ENCODE measurements around the gene ARL6IP4.

Gene ARL6IP4

GRCh38 chr12:122992386-122992785, 11.9 kb downstream of the ARL6IP4 start:
- TF ChIP-seq, protein P1, sequence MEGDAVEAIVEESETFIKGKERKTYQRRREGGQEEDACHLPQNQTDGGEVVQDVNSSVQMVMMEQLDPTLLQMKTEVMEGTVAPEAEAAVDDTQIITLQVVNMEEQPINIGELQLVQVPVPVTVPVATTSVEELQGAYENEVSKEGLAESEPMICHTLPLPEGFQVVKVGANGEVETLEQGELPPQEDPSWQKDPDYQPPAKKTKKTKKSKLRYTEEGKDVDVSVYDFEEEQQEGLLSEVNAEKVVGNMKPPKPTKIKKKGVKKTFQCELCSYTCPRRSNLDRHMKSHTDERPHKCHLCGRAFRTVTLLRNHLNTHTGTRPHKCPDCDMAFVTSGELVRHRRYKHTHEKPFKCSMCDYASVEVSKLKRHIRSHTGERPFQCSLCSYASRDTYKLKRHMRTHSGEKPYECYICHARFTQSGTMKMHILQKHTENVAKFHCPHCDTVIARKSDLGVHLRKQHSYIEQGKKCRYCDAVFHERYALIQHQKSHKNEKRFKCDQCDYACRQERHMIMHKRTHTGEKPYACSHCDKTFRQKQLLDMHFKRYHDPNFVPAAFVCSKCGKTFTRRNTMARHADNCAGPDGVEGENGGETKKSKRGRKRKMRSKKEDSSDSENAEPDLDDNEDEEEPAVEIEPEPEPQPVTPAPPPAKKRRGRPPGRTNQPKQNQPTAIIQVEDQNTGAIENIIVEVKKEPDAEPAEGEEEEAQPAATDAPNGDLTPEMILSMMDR (IDR thresholded peaks at IDR 0.05; ENCODE audit: control insufficient read depth, extremely low read depth, insufficient read depth): no peak
- no peak for DNase-seq (ENCODE audit: low read depth)
- H3K4me3 ChIP-seq (ENCODE audit: low read depth, low read length): no peak overlapping the region

- H3K4me3 ChIP-seq (ENCODE audit: low read depth, low read length): no peak overlapping the region
- TF ChIP-seq, protein P1 (IDR thresholded peaks at IDR 0.05; ENCODE audit: control insufficient read depth, extremely low read depth, insufficient read depth): no peak
- DNase-seq (ENCODE audit: low read depth): no peak
These were observed 13.7 kb downstream of the ARL6IP4 start for GRCh38 chr12:122994140-122994675.

GRCh38 chr12:122994781-122995502, 14.5 kb downstream of the ARL6IP4 start:
- no peak for DNase-seq (ENCODE audit: low read depth)
- no peak overlapping the region for H3K4me3 ChIP-seq (ENCODE audit: low read depth, low read length)
- TF ChIP-seq, protein P1 (IDR thresholded peaks at IDR 0.05; ENCODE audit: control insufficient read depth, extremely low read depth, insufficient read depth): no peak

GRCh38 chr12:122995503-122996187, 15.2 kb downstream of the ARL6IP4 start:
- TF ChIP-seq, protein P1 (IDR thresholded peaks at IDR 0.05; ENCODE audit: control insufficient read depth, extremely low read depth, insufficient read depth): no peak
- no peak for DNase-seq (ENCODE audit: low read depth)
- H3K4me3 ChIP-seq (ENCODE audit: low read depth, low read length): no peak overlapping the region

DNA sequence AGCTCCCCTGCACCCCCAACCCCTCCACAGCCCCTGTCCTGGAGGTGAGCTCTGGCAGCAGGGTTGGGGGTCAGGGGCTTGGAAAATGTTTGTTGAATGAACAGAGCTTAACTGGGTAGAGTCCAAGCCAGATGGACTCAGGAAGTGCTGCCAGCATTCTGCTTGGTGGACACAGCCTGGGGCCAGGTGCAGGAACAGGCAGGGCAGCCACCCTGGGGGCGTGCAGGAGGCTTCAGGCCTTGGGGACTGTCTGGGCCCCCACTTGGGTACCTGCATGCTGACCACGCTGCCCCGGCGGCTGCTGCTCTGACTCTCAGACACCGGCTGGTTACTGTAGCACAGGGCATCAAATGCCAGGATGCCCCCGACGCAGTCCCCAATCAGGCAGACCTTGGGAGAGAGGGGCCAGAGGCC, 15.7 kb downstream of the ARL6IP4 start:
- no peak overlapping the region for H3K4me3 ChIP-seq (ENCODE audit: low read depth, low read length)
- DNase-seq (ENCODE audit: low read depth): no peak
- TF ChIP-seq, protein P1 (IDR thresholded peaks at IDR 0.05; ENCODE audit: control insufficient read depth, extremely low read depth, insufficient read depth): no peak

GRCh38 chr12:122996621-122997342, 16.3 kb downstream of the ARL6IP4 start:
- no peak for DNase-seq (ENCODE audit: low read depth)
- TF ChIP-seq, protein P1 (IDR thresholded peaks at IDR 0.05; ENCODE audit: control insufficient read depth, extremely low read depth, insufficient read depth): no peak
- no peak overlapping the region for H3K4me3 ChIP-seq (ENCODE audit: low read depth, low read length)

All from LNCaP clone FGC (cell line).